ENCODE results near the gene MERTK. TPM values are rescaled to one million over a fixed set of nuclear protein-coding genes. Genes with fewer than 3 reads are reported as not detected.

Gene MERTK
- total and polyA plus RNA-seq, 2 of the 13 experiments (the other 11 are each of a cell fraction or from before 2014, with no cell fraction given) = 37.3 to 44.7 TPM

- TF ChIP-seq, protein P1, sequence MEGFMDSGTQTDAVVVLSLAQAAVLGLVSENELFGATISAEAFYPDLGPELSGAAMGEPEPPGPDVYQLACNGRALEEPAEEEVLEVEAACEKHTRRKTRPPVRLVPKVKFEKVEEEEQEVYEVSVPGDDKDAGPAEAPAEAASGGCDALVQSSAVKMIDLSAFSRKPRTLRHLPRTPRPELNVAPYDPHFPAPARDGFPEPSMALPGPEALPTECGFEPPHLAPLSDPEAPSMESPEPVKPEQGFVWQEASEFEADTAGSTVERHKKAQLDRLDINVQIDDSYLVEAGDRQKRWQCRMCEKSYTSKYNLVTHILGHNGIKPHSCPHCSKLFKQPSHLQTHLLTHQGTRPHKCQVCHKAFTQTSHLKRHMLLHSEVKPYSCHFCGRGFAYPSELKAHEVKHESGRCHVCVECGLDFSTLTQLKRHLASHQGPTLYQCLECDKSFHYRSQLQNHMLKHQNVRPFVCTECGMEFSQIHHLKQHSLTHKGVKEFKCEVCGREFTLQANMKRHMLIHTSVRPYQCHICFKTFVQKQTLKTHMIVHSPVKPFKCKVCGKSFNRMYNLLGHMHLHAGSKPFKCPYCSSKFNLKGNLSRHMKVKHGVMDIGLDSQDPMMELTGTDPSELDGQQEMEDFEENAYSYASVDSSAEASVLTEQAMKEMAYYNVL (CRISPR knock-in tag; IDR thresholded peaks at IDR 0.05; ENCODE audit: borderline replicate concordance) = no peak
Measured at GRCh38 chr2:111975819-111976218, 77.4 kb downstream of the MERTK start (continued).

DNA sequence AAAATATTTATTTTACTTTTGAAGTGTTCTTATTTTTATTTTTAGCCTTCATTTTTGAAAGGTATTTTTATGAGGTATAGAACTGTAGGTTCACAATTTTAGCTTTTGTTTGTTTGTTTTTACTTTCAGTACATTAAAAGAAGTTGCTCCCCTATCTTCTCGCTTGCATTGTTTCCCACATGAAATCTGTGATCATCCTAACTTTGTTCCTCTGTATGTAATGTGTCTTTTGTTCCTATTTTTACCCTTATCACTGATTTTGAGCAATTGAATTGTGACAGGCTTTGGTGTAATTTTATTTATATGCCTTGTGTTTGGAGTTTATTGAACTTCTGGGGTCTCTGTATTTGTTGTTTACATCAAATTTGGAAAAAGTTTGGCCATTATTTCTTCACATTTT, 78.8 kb downstream of the MERTK start:
- no peak for FAIRE-seq
- WGBS (ENCODE audit: low lambda C conversion rate) = 100% methylated on average over 1 of the region's 1 CpG
- intact Hi-C loops (cut with micrococcal nuclease; ENCODE audit: unreplicated experiment) = no loop called here

More for the DNA sequence above, 78.8 kb downstream of the MERTK start:
- Histone ChIP-seq H3K27me3 (ENCODE audit: control insufficient read depth in 1 of 2, insufficient read depth in 2 of 2, low read length in 2 of 2) (no peaks in the 10 kb centered on the region), H2AFZ (ENCODE audit: low read length) (no peak overlapping the region), H3K79me2 (ENCODE audit: insufficient read depth, low read length) (no peaks in the 10 kb centered on the region), H3K4me3 (replicated peaks in 1 of 3; ENCODE audit: insufficient read depth in 1 of 3, low read depth in 2 of 3, low read length in 3 of 3) (no peak overlapping the region), H3K4me2 (ENCODE audit: low read depth, low read length) (no peak overlapping the region), H4K20me1 (ENCODE audit: insufficient read depth, low read length) (no peaks in the 10 kb centered on the region), H3K9ac (ENCODE audit: insufficient read depth, low read depth, low read length) (no peak overlapping the region), H3K9me3 (ENCODE audit: low read length) (no peaks in the 10 kb centered on the region), H3K4me1 (ENCODE audit: insufficient read depth, low read length) (peaks cover 31% of the 10 kb centered on the region), H3K36me3 (replicated peaks in 1 of 2; ENCODE audit: control insufficient read depth in 1 of 2, insufficient read depth in 2 of 2, low read length in 2 of 2) (peaks cover 22 to 50% of the 10 kb centered on the region in 2 experiments), H3K27ac (ENCODE audit: extremely low read length, insufficient read depth, low read length) (no peak overlapping the region)
- TSS peak; percentile 2 for BruUV-seq (replicated peaks)
- DNase-seq (ENCODE audit: low spot score) (no peak), ATAC-seq (no peak)
- POLR2A ChIA-PET = interaction anchor here (2.2 kb wide), 1 partner anchor 10 kb away, joined by 6 read pairs; no protein-coding TSS in a partner anchor
- no peak for TF ChIP-seq POGZ (CRISPR knock-in tag; IDR thresholded peaks at IDR 0.05)
- TF ChIP-seq, protein P2, sequence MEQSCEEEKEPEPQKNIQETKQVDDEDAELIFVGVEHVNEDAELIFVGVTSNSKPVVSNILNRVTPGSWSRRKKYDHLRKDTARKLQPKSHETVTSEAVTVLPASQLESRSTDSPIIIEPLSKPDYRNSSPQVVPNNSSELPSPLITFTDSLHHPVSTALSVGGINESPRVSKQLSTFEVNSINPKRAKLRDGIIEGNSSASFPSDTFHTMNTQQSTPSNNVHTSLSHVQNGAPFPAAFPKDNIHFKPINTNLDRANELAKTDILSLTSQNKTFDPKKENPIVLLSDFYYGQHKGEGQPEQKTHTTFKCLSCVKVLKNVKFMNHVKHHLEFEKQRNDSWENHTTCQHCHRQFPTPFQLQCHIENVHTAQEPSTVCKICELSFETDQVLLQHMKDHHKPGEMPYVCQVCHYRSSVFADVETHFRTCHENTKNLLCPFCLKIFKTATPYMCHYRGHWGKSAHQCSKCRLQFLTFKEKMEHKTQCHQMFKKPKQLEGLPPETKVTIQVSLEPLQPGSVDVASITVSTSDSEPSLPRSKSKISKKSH (CRISPR knock-in tag; IDR thresholded peaks at IDR 0.05; ENCODE audit: borderline replicate concordance) = no peak
- no peak for TF ChIP-seq HES4 (CRISPR knock-in tag; IDR thresholded peaks at IDR 0.05; ENCODE audit: borderline replicate concordance)
- TF ChIP-seq, protein P3, sequence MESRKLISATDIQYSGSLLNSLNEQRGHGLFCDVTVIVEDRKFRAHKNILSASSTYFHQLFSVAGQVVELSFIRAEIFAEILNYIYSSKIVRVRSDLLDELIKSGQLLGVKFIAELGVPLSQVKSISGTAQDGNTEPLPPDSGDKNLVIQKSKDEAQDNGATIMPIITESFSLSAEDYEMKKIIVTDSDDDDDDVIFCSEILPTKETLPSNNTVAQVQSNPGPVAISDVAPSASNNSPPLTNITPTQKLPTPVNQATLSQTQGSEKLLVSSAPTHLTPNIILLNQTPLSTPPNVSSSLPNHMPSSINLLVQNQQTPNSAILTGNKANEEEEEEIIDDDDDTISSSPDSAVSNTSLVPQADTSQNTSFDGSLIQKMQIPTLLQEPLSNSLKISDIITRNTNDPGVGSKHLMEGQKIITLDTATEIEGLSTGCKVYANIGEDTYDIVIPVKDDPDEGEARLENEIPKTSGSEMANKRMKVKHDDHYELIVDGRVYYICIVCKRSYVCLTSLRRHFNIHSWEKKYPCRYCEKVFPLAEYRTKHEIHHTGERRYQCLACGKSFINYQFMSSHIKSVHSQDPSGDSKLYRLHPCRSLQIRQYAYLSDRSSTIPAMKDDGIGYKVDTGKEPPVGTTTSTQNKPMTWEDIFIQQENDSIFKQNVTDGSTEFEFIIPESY (CRISPR knock-in tag; IDR thresholded peaks at IDR 0.05) = no peak
- TF ChIP-seq, protein P4, sequence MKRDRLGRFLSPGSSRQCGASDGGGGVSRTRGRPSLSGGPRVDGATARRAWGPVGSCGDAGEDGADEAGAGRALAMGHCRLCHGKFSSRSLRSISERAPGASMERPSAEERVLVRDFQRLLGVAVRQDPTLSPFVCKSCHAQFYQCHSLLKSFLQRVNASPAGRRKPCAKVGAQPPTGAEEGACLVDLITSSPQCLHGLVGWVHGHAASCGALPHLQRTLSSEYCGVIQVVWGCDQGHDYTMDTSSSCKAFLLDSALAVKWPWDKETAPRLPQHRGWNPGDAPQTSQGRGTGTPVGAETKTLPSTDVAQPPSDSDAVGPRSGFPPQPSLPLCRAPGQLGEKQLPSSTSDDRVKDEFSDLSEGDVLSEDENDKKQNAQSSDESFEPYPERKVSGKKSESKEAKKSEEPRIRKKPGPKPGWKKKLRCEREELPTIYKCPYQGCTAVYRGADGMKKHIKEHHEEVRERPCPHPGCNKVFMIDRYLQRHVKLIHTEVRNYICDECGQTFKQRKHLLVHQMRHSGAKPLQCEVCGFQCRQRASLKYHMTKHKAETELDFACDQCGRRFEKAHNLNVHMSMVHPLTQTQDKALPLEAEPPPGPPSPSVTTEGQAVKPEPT (CRISPR knock-in tag; IDR thresholded peaks at IDR 0.05; ENCODE audit: low read depth) = no peak
- CTCF ChIA-PET (ENCODE audit: low intra/inter-chr PET ratio, low total read pairs) = no interaction called here
- in situ Hi-C loops (cut with HindIII; ENCODE audit: extremely low pct_ligation_motif_present, low pct_unique_long_range_greater_than_20kb) = no loop called here
